Calu3 (cell line): ENCODE measurements around the gene KCNIP3. TPM values are rescaled to one million over a fixed set of nuclear protein-coding genes. Genes with fewer than 3 reads are reported as not detected.

ENCODE experiments used
- BruUV-seq: library from RNA; stranded (reverse); fragments of 400-500 nt; replicated peaks from 2 replicates; lab custom pipeline; 2021; lab: Mats Ljungman, UMichigan
- CTCF ChIA-PET: fragments of 300-600 bp; sonication (Branson Sonifier 250); formaldehyde crosslinking; loops from one replicate; lab custom pipeline; 2022; ENCODE audit warnings: antibody characterized with exemption; lab: Charles Lee
- DNase-seq: peaks from one replicate; pipeline ENCODE4 v3.0.0; 2022
- H3K27ac Mint-ChIP-seq: one replicate; pipeline ENCODE4 v1.8.0; 2022; ENCODE audit warnings: mixed read lengths; ENCODE audit not compliant: unreplicated experiment
- H3K27me3 Mint-ChIP-seq: one replicate; pipeline ENCODE4 v1.8.0; 2022; ENCODE audit warnings: mixed read lengths; ENCODE audit not compliant: unreplicated experiment
- H3K36me3 Mint-ChIP-seq: one replicate; pipeline ENCODE4 v1.8.0; 2022; ENCODE audit warnings: mild to moderate bottlenecking, moderate library complexity, mixed read lengths; ENCODE audit not compliant: insufficient read depth, unreplicated experiment
- H3K4me1 Mint-ChIP-seq: one replicate; pipeline ENCODE4 v1.8.0; 2022; ENCODE audit warnings: mild to moderate bottlenecking, low read depth, mixed read lengths; ENCODE audit not compliant: unreplicated experiment
- H3K4me3 Mint-ChIP-seq: one replicate; pipeline ENCODE4 v1.8.0; 2022; ENCODE audit warnings: mild to moderate bottlenecking, low read depth, moderate library complexity, mixed read lengths; ENCODE audit not compliant: unreplicated experiment
- H3K9me3 Mint-ChIP-seq: one replicate; pipeline ENCODE4 v1.8.0; 2022; ENCODE audit warnings: low read depth, mixed read lengths; ENCODE audit not compliant: unreplicated experiment
- intact Hi-C: fragments of 100-400 bp; cut with micrococcal nuclease; formaldehyde crosslinking; loops from one replicate; pipeline ENCODE4 v1.10.0; 2022; ENCODE audit not compliant: unreplicated experiment
- total RNA-seq: library from RNA; stranded (reverse); gene quantifications from 2 replicates; pipeline ENCODE4 v1.2.3, GENCODE V29; 2022
- TF ChIP-seq, protein P1 (sequence below): fragments of 200-600 bp; IDR thresholded peaks from one replicate; pipeline ENCODE4 v1.8.0; 2022; ENCODE audit warnings: antibody characterized with exemption; ENCODE audit not compliant: unreplicated experiment

KCNIP3 gene
- total RNA-seq, 1 experiment from 2014 or later, result 1.1 TPM

DNA sequence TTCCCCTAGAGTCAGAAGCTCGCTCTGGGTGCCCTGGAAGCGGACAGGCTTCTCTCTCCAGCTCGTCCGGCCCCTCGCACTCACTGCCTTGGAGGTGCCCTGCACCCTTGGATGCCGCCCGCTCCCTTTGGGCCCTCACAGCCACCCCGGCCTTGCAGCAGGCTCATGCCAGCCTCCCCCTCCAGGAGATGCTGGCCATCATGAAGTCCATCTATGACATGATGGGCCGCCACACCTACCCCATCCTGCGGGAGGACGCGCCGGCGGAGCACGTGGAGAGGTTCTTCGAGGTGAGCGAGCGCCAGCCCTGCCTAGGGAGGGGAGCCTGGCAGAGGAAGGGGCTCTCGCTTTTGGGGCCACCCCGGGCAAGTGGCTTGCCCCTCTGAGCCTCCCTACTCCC, 85.0 kb downstream of the KCNIP3 start:
- Mint-ChIP-seq H3K27ac (no peak overlapping the region), H3K36me3 (no peaks in the 10 kb centered on the region), H3K4me3 (no peak overlapping the region), H3K27me3 (peaks cover 28% of the 10 kb centered on the region), H3K9me3 (no peaks in the 10 kb centered on the region), H3K4me1 (no peaks in the 10 kb centered on the region)
- intact Hi-C loops, result no loop called here
- CTCF ChIA-PET, result no interaction called here
- no peak for DNase-seq
- TF ChIP-seq, protein P1, sequence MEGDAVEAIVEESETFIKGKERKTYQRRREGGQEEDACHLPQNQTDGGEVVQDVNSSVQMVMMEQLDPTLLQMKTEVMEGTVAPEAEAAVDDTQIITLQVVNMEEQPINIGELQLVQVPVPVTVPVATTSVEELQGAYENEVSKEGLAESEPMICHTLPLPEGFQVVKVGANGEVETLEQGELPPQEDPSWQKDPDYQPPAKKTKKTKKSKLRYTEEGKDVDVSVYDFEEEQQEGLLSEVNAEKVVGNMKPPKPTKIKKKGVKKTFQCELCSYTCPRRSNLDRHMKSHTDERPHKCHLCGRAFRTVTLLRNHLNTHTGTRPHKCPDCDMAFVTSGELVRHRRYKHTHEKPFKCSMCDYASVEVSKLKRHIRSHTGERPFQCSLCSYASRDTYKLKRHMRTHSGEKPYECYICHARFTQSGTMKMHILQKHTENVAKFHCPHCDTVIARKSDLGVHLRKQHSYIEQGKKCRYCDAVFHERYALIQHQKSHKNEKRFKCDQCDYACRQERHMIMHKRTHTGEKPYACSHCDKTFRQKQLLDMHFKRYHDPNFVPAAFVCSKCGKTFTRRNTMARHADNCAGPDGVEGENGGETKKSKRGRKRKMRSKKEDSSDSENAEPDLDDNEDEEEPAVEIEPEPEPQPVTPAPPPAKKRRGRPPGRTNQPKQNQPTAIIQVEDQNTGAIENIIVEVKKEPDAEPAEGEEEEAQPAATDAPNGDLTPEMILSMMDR, result no peak
- no TSS peak for BruUV-seq

DNA sequence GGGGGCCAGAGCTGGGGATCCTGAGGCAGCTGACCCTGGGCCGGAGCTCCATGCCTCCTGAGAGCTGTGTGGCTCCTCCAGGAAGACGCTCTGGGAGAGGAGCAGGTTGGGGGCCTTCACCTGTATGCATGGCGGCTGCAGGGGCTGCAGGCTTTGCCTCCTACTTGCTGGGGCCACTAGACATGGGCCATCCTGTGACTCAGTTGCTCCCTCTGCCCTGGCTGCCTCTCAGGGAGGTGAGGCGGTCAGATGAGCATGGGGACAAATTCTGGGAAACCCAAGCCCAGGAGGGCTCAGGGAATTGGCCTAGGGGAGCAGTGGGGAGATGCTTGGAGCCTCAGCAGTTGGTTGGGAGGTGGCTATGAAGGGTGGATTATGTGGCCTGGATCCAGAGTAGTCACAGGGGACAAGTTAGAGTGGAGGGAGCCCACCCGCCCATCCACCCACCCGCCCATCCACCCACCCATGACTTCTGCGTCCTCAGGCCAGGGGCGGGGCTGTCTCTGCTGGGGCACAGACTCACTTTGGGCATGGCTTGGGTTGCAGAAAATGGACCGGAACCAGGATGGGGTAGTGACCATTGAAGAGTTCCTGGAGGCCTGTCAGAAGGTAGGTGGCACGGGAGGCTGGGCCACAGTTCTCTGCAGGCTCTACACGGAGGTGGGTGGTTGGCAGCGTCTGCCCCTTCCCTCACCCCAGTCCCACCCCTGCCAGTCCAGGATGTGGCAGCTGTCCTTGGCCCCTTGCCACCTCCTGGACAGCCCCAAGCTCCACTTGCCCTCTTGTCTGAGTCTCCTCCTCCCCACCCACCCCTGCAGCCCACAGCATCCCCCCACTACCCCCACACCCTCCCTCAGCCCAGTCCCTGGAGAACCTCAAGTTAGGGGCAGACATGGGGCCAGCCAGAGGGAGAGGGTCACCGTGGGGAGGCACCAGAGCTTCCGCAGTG, 85.8 kb downstream of the KCNIP3 start:
- no peaks in the 10 kb centered on the region for H3K4me1 Mint-ChIP-seq
- no peaks in the 10 kb centered on the region for H3K9me3 Mint-ChIP-seq
- CTCF ChIA-PET, result no interaction called here
- no peak overlapping the region for H3K4me3 Mint-ChIP-seq
- TF ChIP-seq, protein P1, result no peak
- H3K27ac Mint-ChIP-seq, result no peak overlapping the region
- H3K36me3 Mint-ChIP-seq, result no peaks in the 10 kb centered on the region
- intact Hi-C loops, result no loop called here
- H3K27me3 Mint-ChIP-seq, result peaks cover 28% of the 10 kb centered on the region
- DNase-seq, result no peak
- no TSS peak for BruUV-seq

DNA sequence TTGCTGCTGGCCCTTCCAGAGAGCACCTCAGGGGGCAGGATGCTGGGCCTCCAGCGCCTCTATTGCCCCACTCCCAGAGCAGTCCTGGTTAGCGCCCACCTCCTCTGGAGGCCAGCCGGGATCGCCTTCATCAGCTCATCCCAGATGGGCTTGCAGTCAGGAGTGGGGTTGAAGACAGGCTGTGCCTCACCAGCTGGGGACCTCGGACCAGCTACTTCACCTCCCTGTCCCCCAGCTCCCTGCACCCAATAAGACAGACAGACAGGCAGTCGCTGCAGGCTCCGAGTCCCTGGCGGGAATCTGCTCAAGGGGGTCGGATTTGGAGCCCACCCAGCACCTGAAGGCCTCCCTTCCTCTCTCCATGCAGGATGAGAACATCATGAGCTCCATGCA, 86.5 kb downstream of the KCNIP3 start:
- DNase-seq, result no peak
- no TSS peak for BruUV-seq
- no peaks in the 10 kb centered on the region for H3K9me3 Mint-ChIP-seq
- intact Hi-C loops, result no loop called here
- H3K4me1 Mint-ChIP-seq, result no peaks in the 10 kb centered on the region
- CTCF ChIA-PET, result no interaction called here
- no peak overlapping the region for H3K27ac Mint-ChIP-seq
- TF ChIP-seq, protein P1, result no peak
- H3K4me3 Mint-ChIP-seq, result no peak overlapping the region
- no peaks in the 10 kb centered on the region for H3K36me3 Mint-ChIP-seq
- H3K27me3 Mint-ChIP-seq, result peaks cover 28% of the 10 kb centered on the region

DNA sequence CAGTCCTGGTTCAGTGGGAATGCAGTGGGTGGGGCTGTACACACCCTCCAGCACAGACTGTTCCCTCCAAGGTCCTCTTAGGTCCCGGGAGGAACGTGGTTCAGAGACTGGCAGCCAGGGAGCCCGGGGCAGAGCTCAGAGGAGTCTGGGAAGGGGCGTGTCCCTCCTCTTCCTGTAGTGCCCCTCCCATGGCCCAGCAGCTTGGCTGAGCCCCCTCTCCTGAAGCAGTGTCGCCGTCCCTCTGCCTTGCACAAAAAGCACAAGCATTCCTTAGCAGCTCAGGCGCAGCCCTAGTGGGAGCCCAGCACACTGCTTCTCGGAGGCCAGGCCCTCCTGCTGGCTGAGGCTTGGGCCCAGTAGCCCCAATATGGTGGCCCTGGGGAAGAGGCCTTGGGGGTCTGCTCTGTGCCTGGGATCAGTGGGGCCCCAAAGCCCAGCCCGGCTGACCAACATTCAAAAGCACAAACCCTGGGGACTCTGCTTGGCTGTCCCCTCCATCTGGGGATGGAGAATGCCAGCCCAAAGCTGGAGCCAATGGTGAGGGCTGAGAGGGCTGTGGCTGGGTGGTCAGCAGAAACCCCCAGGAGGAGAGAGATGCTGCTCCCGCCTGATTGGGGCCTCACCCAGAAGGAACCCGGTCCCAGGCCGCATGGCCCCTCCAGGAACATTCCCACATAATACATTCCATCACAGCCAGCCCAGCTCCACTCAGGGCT, 87.9 kb downstream of the KCNIP3 start:
- TF ChIP-seq, protein P1, result no peak
- H3K4me1 Mint-ChIP-seq, result no peaks in the 10 kb centered on the region
- H3K27ac Mint-ChIP-seq, result no peak overlapping the region
- no peaks in the 10 kb centered on the region for H3K36me3 Mint-ChIP-seq
- no peaks in the 10 kb centered on the region for H3K9me3 Mint-ChIP-seq
- DNase-seq, result no peak
- H3K27me3 Mint-ChIP-seq, result peaks cover 20% of the 10 kb centered on the region
- no peak overlapping the region for H3K4me3 Mint-ChIP-seq
- BruUV-seq, result no TSS peak
- intact Hi-C loops, result no loop called here
- CTCF ChIA-PET, result interaction anchor here (0.9 kb wide), 1 partner anchor 14 kb away, joined by 3 read pairs; no protein-coding TSS in a partner anchor
